GM12878 (cell line): ENCODE data around the gene SEC16A. TPM values are rescaled to one million over a fixed set of nuclear protein-coding genes. Genes with fewer than 3 reads are reported as not detected.

Source experiments
- ATAC-seq: fragments of 200-7000 bp; cut with Tn5 transposase; 3 replicates; pipeline ENCODE4 v1.9.1; 2020; ENCODE audit warnings: mild to moderate bottlenecking, moderate library complexity
- BruUV-seq: library from RNA; stranded (reverse); fragments of 400-500 nt; replicated peaks from 2 replicates; lab custom pipeline; 2021; lab: Mats Ljungman, UMichigan
- CTCF ChIA-PET: fragments of 300-600 bp; sonication (Branson Sonifier 250); formaldehyde crosslinking; extraction: SDS; loops from one replicate; lab custom pipeline; 2021; ENCODE audit warnings: inconsistent platforms; lab: Yijun Ruan, JAX
- POLR2A ChIA-PET: fragments of 350-600 bp; formaldehyde crosslinking; extraction: SDS; loops from one replicate; lab custom pipeline; 2021; ENCODE audit warnings: inconsistent platforms; lab: Charles Lee
- RAD21 ChIA-PET: fragments of 300-600 bp; sonication (Branson Sonifier 250); formaldehyde crosslinking; loops from one replicate; lab custom pipeline; 2023; ENCODE audit warnings: antibody characterized with exemption; ENCODE audit not compliant: unreplicated experiment; lab: Charles Lee
- SMC1A ChIA-PET: fragments of 300-600 bp; sonication (Branson Sonifier 250); formaldehyde crosslinking; loops from one replicate; lab custom pipeline; 2023; ENCODE audit not compliant: unreplicated experiment, uncharacterized antibody; lab: Charles Lee
- DNase-seq: peaks from one replicate; pipeline ENCODE4 v3.0.0-alpha.2; 2011; ENCODE audit warnings: low read depth, low spot score
- FAIRE-seq: peaks from 3 replicates; lab custom pipeline; 2011; peaks lifted over from hg19 to GRCh38; lab: Jason Lieb, UNC
- H2AFZ ChIP-seq: 2 replicates; pipeline ENCODE4 v1.6.0; 2011; ENCODE audit warnings: low read depth, low read length, control low read depth; ENCODE audit not compliant: control insufficient read depth
- H3K27ac ChIP-seq: 2 replicates; pipeline ENCODE4 v1.5.1; 2011; ENCODE audit warnings: control low read depth; ENCODE audit not compliant: control insufficient read depth, insufficient read depth
- H3K27me3 ChIP-seq, 2 experiments: replicated peaks in 1 of 2; 2 replicates each; pipeline versions ENCODE4 v1.6.0 to v1.6.1; 2011; ENCODE audit warnings: low read length in 1 of 2; ENCODE audit not compliant: control insufficient read depth in 2 of 2, insufficient read depth in 2 of 2
- H3K36me3 ChIP-seq, 2 experiments: 2 replicates each; pipeline ENCODE4 v1.5.1; 2011; ENCODE audit warnings: low read length in 1 of 2; ENCODE audit not compliant: control insufficient read depth in 2 of 2, insufficient read depth in 2 of 2
- H3K4me1 ChIP-seq: 2 replicates; pipeline ENCODE4 v1.6.1; 2011; ENCODE audit warnings: mild to moderate bottlenecking, low read length, moderate library complexity, mixed read lengths; ENCODE audit not compliant: control insufficient read depth, insufficient read depth
- H3K4me2 ChIP-seq: 2 replicates; pipeline ENCODE4 v1.6.0; 2011; ENCODE audit warnings: control low read depth; ENCODE audit not compliant: control insufficient read depth, insufficient read depth
- H3K4me3 ChIP-seq: fragments of 200-600 bp; sonication (generic); 2 replicates; pipeline ENCODE4 v1.5.1; 2016
- H3K79me2 ChIP-seq: 2 replicates; pipeline ENCODE4 v1.6.0; 2011; ENCODE audit warnings: low read length; ENCODE audit not compliant: control insufficient read depth, insufficient read depth
- H3K9ac ChIP-seq: 2 replicates; pipeline ENCODE4 v1.8.0; 2011; ENCODE audit warnings: low read length, control low read depth, mixed read lengths; ENCODE audit not compliant: control insufficient read depth, insufficient read depth
- H3K9me3 ChIP-seq: replicated peaks from 3 replicates; pipeline ENCODE4 v1.5.1; 2011; ENCODE audit warnings: mild to moderate bottlenecking, low read length; ENCODE audit not compliant: control insufficient read depth, insufficient read depth
- H4K20me1 ChIP-seq: 2 replicates; pipeline ENCODE4 v1.6.0; 2011; ENCODE audit not compliant: control insufficient read depth, insufficient read depth
- BHLHE40 ChIP-seq, 2 experiments: fragments of 450-650 bp in 1 of 2; IDR thresholded peaks; 2 replicates each; pipeline ENCODE4 v1.6.1; 2011 to 2017; ENCODE audit warnings: low read depth in 2 of 2, borderline replicate concordance in 1 of 2, improper control_type of control experiment in 1 of 2, low read length in 1 of 2, mild to moderate bottlenecking in 1 of 2
- BRCA1 ChIP-seq: IDR thresholded peaks from 2 replicates; pipeline ENCODE4 v1.6.1; 2011; ENCODE audit warnings: low read depth, low read length, improper control_type of control experiment
- CBX5 ChIP-seq: sonication (generic); IDR thresholded peaks from 2 replicates; pipeline ENCODE4 v1.6.1; 2016; ENCODE audit warnings: low read depth, moderate library complexity, mild to moderate bottlenecking, inconsistent platforms
- EED ChIP-seq: sonication (generic); IDR thresholded peaks from 2 replicates; pipeline ENCODE4 v1.6.1; 2016; ENCODE audit warnings: antibody characterized with exemption, low read depth
- KLF5 ChIP-seq: fragments of 450-650 bp; IDR thresholded peaks from 2 replicates; pipeline ENCODE4 v1.6.1; 2014; ENCODE audit warnings: mild to moderate bottlenecking; ENCODE audit not compliant: partially characterized antibody
- MYC ChIP-seq: IDR thresholded peaks from 2 replicates; pipeline ENCODE4 v1.6.1; 2011; ENCODE audit warnings: mild to moderate bottlenecking, low read length, moderate library complexity, inconsistent platforms; ENCODE audit not compliant: insufficient read depth, insufficient replicate concordance, insufficient read length, severe bottlenecking
- NFIC ChIP-seq: IDR thresholded peaks from 2 replicates; pipeline ENCODE4 v1.6.1; 2012; ENCODE audit warnings: low read depth, mild to moderate bottlenecking, inconsistent platforms, low read length, moderate library complexity
- NFYB ChIP-seq: IDR thresholded peaks from 2 replicates; pipeline ENCODE4 v1.6.1; 2011; ENCODE audit warnings: low read depth, mild to moderate bottlenecking, low read length, improper control_type of control experiment, moderate library complexity; ENCODE audit not compliant: insufficient read depth
- PAX8 ChIP-seq: fragments of 450-650 bp; IDR thresholded peaks from 2 replicates; pipeline ENCODE4 v1.6.1; 2017; ENCODE audit warnings: mild to moderate bottlenecking, moderate library complexity
- RB1 ChIP-seq: fragments of 450-650 bp; formaldehyde crosslinking; IDR thresholded peaks from 2 replicates; pipeline ENCODE4 v1.6.1; 2017; ENCODE audit warnings: mild to moderate bottlenecking, borderline replicate concordance
- RUNX3 ChIP-seq: IDR thresholded peaks from 2 replicates; pipeline ENCODE4 v1.6.1; 2012; ENCODE audit warnings: low read length, inconsistent platforms
- SRF ChIP-seq, 2 experiments: IDR thresholded peaks; 2 replicates each; pipeline ENCODE4 v1.6.1; 2011; ENCODE audit warnings: low read depth in 2 of 2, low read length in 2 of 2, mild to moderate bottlenecking in 1 of 2, moderate library complexity in 1 of 2
- ZBTB33 ChIP-seq: fragments of 450-650 bp; IDR thresholded peaks from 2 replicates; pipeline ENCODE4 v1.6.1; 2017; ENCODE audit warnings: mild to moderate bottlenecking
- ZNF217 ChIP-seq: fragments of 450-650 bp; IDR thresholded peaks from 2 replicates; pipeline ENCODE4 v1.6.1; 2017; ENCODE audit warnings: antibody characterized with exemption, mild to moderate bottlenecking
- WGBS: methylation state at CpG from one replicate; pipeline ENCODE4 v1.1.6; 2016; ENCODE audit warnings: low lambda C conversion rate; ENCODE audit not compliant: insufficient replicate concordance, insufficient coverage; ENCODE audit errors: missing lambda C conversion rate; 5-methylcytosine and 5-hydroxymethylcytosine counted together
- in situ Hi-C: fragments of 300-500 bp; cut with MboI; formaldehyde crosslinking; loops from 9 replicates; pipeline ENCODE4 v1.14.3; 2018; ENCODE audit warnings: mixed read lengths
- intact Hi-C: fragments of 100-400 bp; cut with micrococcal nuclease; formaldehyde crosslinking; loops from one replicate; pipeline ENCODE4 v1.14.2; 2022; ENCODE audit not compliant: unreplicated experiment
- polyA plus RNA-seq, 11 experiments: library from polyadenylated mRNA; depleted of rRNA in 4 of 11; unstranded in 6 of 11; stranded (reverse) in 5 of 11; fragments of >200 nt; fragmentation: Nextera tagmentation in 4 of 11; fragmentation: Illumina TruSeq in 1 of 11; extraction: Ambion mirVana in 4 of 11; extraction: Trizol in 1 of 11; gene quantifications; 1 replicate in 1 of 11; 2 replicates in 10 of 11; pipeline versions ENCODE4 v1.2.1 to v1.2.3, GENCODE V29; 2011 to 2016; ENCODE audit warnings: inconsistent platforms in 2 of 11, missing spikeins in 2 of 11, low read depth in 1 of 11
- total RNA-seq, 4 experiments: library from RNA; depleted of rRNA in 3 of 4; stranded (reverse); fragments of >200 nt in 3 of 4; fragmentation: Illumina TruSeq in 1 of 4; extraction: Trizol in 1 of 4; gene quantifications; 2 replicates each; pipeline versions ENCODE4 v1.2.1 to v1.2.3, GENCODE V29; 2013 to 2021
- TF ChIP-seq, protein P1 (sequence below): fragments of 450-650 bp; conservative IDR thresholded peaks from 2 replicates; pipeline ENCODE4 v1.6.1; 2017; ENCODE audit warnings: mild to moderate bottlenecking, moderate library complexity
- TF ChIP-seq, protein P2 (sequence below): fragments of 450-650 bp; IDR thresholded peaks from 2 replicates; pipeline ENCODE4 v1.6.1; 2016; ENCODE audit warnings: mild to moderate bottlenecking

Gene SEC16A
- total and polyA plus RNA-seq, 10 of the 15 experiments (the other 5 are each of a cell fraction or from before 2014, with no cell fraction given), result 9.9 to 59.1 (median 21.7) TPM

GRCh38 chr9:136433849-136434579, 48.8 kb downstream of the SEC16A start:
- no peak overlapping the region for H3K4me3 ChIP-seq
- in situ Hi-C loops (no loop called here), intact Hi-C loops (no loop called here)
- H3K79me2 ChIP-seq, result peaks cover 34% of the 10 kb centered on the region
- no peaks in the 10 kb centered on the region for H3K27me3 ChIP-seq
- RAD21 ChIA-PET, result no interaction called here
- SMC1A ChIA-PET, result no interaction called here
- no peak overlapping the region for H3K27ac ChIP-seq
- peaks cover 6% of the 10 kb centered on the region; the same call in 1 of the 2 replicates for H3K4me1 ChIP-seq
- no peak for TF ChIP-seq RUNX3
- TF ChIP-seq RB1, result no peak
- TF ChIP-seq BRCA1, result no peak
- no peak for TF ChIP-seq ZNF217
- no peak for TF ChIP-seq PAX8
- no peak for TF ChIP-seq EED
- no peak for TF ChIP-seq SRF (IDR thresholded peaks at IDR 0.05; ENCODE audit: low read depth in 2 of 2, low read length in 2 of 2)
- no peak for TF ChIP-seq NFIC
- no peak for TF ChIP-seq BHLHE40 (IDR thresholded peaks at IDR 0.05; ENCODE audit: borderline replicate concordance in 1 of 2, low read depth in 2 of 2, low read length in 1 of 2)
- TF ChIP-seq, protein P1, sequence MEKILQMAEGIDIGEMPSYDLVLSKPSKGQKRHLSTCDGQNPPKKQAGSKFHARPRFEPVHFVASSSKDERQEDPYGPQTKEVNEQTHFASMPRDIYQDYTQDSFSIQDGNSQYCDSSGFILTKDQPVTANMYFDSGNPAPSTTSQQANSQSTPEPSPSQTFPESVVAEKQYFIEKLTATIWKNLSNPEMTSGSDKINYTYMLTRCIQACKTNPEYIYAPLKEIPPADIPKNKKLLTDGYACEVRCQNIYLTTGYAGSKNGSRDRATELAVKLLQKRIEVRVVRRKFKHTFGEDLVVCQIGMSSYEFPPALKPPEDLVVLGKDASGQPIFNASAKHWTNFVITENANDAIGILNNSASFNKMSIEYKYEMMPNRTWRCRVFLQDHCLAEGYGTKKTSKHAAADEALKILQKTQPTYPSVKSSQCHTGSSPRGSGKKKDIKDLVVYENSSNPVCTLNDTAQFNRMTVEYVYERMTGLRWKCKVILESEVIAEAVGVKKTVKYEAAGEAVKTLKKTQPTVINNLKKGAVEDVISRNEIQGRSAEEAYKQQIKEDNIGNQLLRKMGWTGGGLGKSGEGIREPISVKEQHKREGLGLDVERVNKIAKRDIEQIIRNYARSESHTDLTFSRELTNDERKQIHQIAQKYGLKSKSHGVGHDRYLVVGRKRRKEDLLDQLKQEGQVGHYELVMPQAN, result no peak
- no peak for TF ChIP-seq ZBTB33
- TF ChIP-seq CBX5, result no peak
- TF ChIP-seq, protein P2, sequence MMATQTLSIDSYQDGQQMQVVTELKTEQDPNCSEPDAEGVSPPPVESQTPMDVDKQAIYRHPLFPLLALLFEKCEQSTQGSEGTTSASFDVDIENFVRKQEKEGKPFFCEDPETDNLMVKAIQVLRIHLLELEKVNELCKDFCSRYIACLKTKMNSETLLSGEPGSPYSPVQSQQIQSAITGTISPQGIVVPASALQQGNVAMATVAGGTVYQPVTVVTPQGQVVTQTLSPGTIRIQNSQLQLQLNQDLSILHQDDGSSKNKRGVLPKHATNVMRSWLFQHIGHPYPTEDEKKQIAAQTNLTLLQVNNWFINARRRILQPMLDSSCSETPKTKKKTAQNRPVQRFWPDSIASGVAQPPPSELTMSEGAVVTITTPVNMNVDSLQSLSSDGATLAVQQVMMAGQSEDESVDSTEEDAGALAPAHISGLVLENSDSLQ, result no peak
- no peak for TF ChIP-seq MYC
- no peak for TF ChIP-seq KLF5
- no peak for TF ChIP-seq NFYB
- TF ChIP-seq, all 136 proteins: peak for 0
- no peaks in the 10 kb centered on the region for H4K20me1 ChIP-seq
- no TSS peak for BruUV-seq
- FAIRE-seq (no peak), DNase-seq (no peak), ATAC-seq (no peak)
- H3K4me2 ChIP-seq, result no peak overlapping the region
- no peak overlapping the region for H2AFZ ChIP-seq
- no peak overlapping the region for H3K9ac ChIP-seq
- CTCF ChIA-PET, result no interaction called here
- peaks cover 0 to 13% of the 10 kb centered on the region in 2 experiments; a peak in 3 of 4 replicates for H3K36me3 ChIP-seq
- POLR2A ChIA-PET, result no interaction called here
- H3K9me3 ChIP-seq, result no peaks in the 10 kb centered on the region
- 92% methylated on average over 30 of the region's 37 CpGs for WGBS
